Spleen (tissue), 11 donors: ENCODE measurements around the gene LPGAT1. TPM values are rescaled to one million over a fixed set of nuclear protein-coding genes. Genes with fewer than 3 reads are reported as not detected.

Experiments
- DNase-seq: peaks from one replicate; pipeline ENCODE4 v3.0.0-alpha.2; 2020
- H3K27ac ChIP-seq, 8 donors: fragments of 200-600 bp; sonication (generic) in 7 of 8; 1 replicate in 4 of 8; 2 replicates in 4 of 8; pipeline versions ENCODE4 v1.5.0 to v1.8.0; 2016 to 2021; ENCODE audit warnings: inconsistent platforms in 4 of 8, mild to moderate bottlenecking in 4 of 8, moderate library complexity in 1 of 8
- H3K27me3 ChIP-seq, 7 donors: fragments of 200-600 bp; sonication (generic) in 6 of 7; replicated peaks in 1 of 7; 1 replicate in 4 of 7; 2 replicates in 3 of 7; pipeline versions ENCODE4 v1.5.0 to v1.8.0; 2016 to 2021; ENCODE audit warnings: inconsistent platforms in 3 of 7, mild to moderate bottlenecking in 1 of 7
- H3K36me3 ChIP-seq, 6 donors: fragments of 200-600 bp; sonication (generic) in 5 of 6; 1 replicate in 4 of 6; 2 replicates in 2 of 6; pipeline versions ENCODE4 v1.5.0 to v1.8.0; 2016 to 2021; ENCODE audit warnings: inconsistent platforms in 2 of 6
- H3K4me1 ChIP-seq, 6 donors: fragments of 200-600 bp; sonication (generic) in 5 of 6; 1 replicate in 3 of 6; 2 replicates in 3 of 6; pipeline versions ENCODE4 v1.5.0 to v1.8.0; 2016 to 2021; ENCODE audit warnings: inconsistent platforms in 3 of 6
- H3K4me3 ChIP-seq, 8 donors: fragments of 200-600 bp; sonication (generic) in 7 of 8; 1 replicate in 4 of 8; 2 replicates in 4 of 8; pipeline versions ENCODE4 v1.5.0 to v1.8.0; 2016 to 2021; ENCODE audit warnings: inconsistent platforms in 4 of 8, mild to moderate bottlenecking in 4 of 8, moderate library complexity in 2 of 8
- H3K9me3 ChIP-seq, 8 donors: fragments of 200-600 bp; sonication (generic) in 7 of 8; 1 replicate in 4 of 8; 2 replicates in 4 of 8; pipeline versions ENCODE4 v1.5.0 to v1.8.0; 2016 to 2021; ENCODE audit warnings: inconsistent platforms in 4 of 8
- CTCF ChIP-seq, 11 experiments: fragments of 200-600 bp in 7 of 11; fragments of 450-650 bp in 4 of 11; sonication (generic) in 4 of 11; IDR thresholded peaks in 8 of 11; conservative IDR thresholded peaks in 3 of 11; 1 replicate in 7 of 11; 2 replicates in 4 of 11; pipeline versions ENCODE4 v1.4.0 to v1.8.0; 2016 to 2021; ENCODE audit warnings: antibody characterized with exemption in 11 of 11, inconsistent platforms in 4 of 11, mild to moderate bottlenecking in 1 of 11
- POLR2A ChIP-seq, 3 donors: fragments of 450-650 bp; IDR thresholded peaks; one replicate each; pipeline ENCODE4 v1.5.1; 2017; ENCODE audit warnings: antibody characterized with exemption in 3 of 3, mild to moderate bottlenecking in 1 of 3
- POLR2AphosphoS5 ChIP-seq, 3 donors: sonication (generic); formaldehyde crosslinking; IDR thresholded peaks; one replicate each; pipeline ENCODE4 v1.5.1; 2017; ENCODE audit warnings: antibody characterized with exemption in 3 of 3
- WGBS, 5 donors: extraction: QIAGEN DNeasy Blood & Tissue Kit in 3 of 5; methylation state at CpG; one replicate each; pipeline versions ENCODE4 v1.1.5 to v1.1.7; 2013 to 2018; 5-methylcytosine and 5-hydroxymethylcytosine counted together
- intact Hi-C: fragments of 100-400 bp; cut with DNase I; formaldehyde crosslinking; loops from one replicate; pipeline ENCODE4 v1.15.0; 2023; ENCODE audit warnings: low total_unique reads
- polyA plus RNA-seq, 3 donors: library from polyadenylated mRNA; stranded (reverse); fragments of 200-250 nt; gene quantifications; one replicate each; pipeline ENCODE4 v1.2.1, GENCODE V29; 2013
- total RNA-seq, 7 donors: library from RNA; depleted of rRNA in 3 of 7; stranded (reverse); fragments of >200 nt in 3 of 7; fragmentation: NEBNext Ultra II Directional in 4 of 7; extraction: Animal tissue kit (Norgen Biotek cat#: 25700) in 4 of 7; gene quantifications; one replicate each; pipeline versions ENCODE4 v1.1.0 to v1.2.1, GENCODE V29; 2016 to 2021
- donor health status: healthy with polysubstance abuse.
- donor health status: DM: no; HTN: no; CAD: no; lungs with moderate emphysema.
- donor health status: DM: no; HTN: no; CAD: no.
- donor health status: Bipolar disorder and iron deficiency.
- donor health status: healthy.
- donor health status: DM: no; HTN: no; CAD: no.
- donor health status: DM: yes; HTN: yes; CAD: no.

Gene LPGAT1
- total and polyA plus RNA-seq, 10 donors = 8.8 to 80.6 (median 60.7) TPM

- Histone ChIP-seq H3K36me3 (peaks cover 0 to 62% (median 7%) of the 10 kb centered on the region in 6 donors), H3K27ac (no peak overlapping the region), H3K4me1 (peaks cover 0 to 14% (median 1%) of the 10 kb centered on the region in 6 donors), H3K27me3 (no peaks in the 10 kb centered on the region), H3K4me3 (no peak overlapping the region), H3K9me3 (peaks cover 0 to 16% (median 11%) of the 10 kb centered on the region in 8 donors)
- 94 to 98% (median 98%) methylated on average over 7 of the region's 7 CpGs for WGBS, 5 donors
- no peak for DNase-seq
- TF ChIP-seq CTCF (IDR thresholded peaks at IDR 0.05 in 8 of 11, conservative IDR thresholded peaks at IDR 0.05 in 3 of 11) (no peak), POLR2A (IDR thresholded peaks at IDR 0.05) (no peak), POLR2AphosphoS5 (IDR thresholded peaks at IDR 0.05) (no peak)
- intact Hi-C loops = no loop called here
These were observed 74.0 kb downstream of the LPGAT1 start for GRCh38 chr1:211756471-211757020.

GRCh38 chr1:211753649-211754251, 76.8 kb downstream of the LPGAT1 start:
- intact Hi-C loops = no loop called here
- WGBS, 5 donors = 91 to 96% (median 92%) methylated on average over 4 of the region's 4 CpGs
- Histone ChIP-seq H3K9me3 (peaks cover 0 to 12% (median 9%) of the 10 kb centered on the region in 8 donors), H3K4me3 (no peak overlapping the region), H3K27ac (no peak overlapping the region), H3K36me3 (peaks cover 0 to 70% (median 23%) of the 10 kb centered on the region in 6 donors), H3K4me1 (peaks cover 0 to 15% (median 1%) of the 10 kb centered on the region in 6 donors), H3K27me3 (no peaks in the 10 kb centered on the region)
- TF ChIP-seq POLR2AphosphoS5 (IDR thresholded peaks at IDR 0.05) (no peak), CTCF (IDR thresholded peaks at IDR 0.05 in 8 of 11, conservative IDR thresholded peaks at IDR 0.05 in 3 of 11) (no peak), POLR2A (IDR thresholded peaks at IDR 0.05) (no peak)
- no peak for DNase-seq

GRCh38 chr1:211752951-211753486, 77.5 kb downstream of the LPGAT1 start:
- no peak for DNase-seq
- intact Hi-C loops = no loop called here
- TF ChIP-seq POLR2A (IDR thresholded peaks at IDR 0.05) (no peak), POLR2AphosphoS5 (IDR thresholded peaks at IDR 0.05) (no peak), CTCF (IDR thresholded peaks at IDR 0.05 in 8 of 11, conservative IDR thresholded peaks at IDR 0.05 in 3 of 11) (no peak)
- Histone ChIP-seq H3K36me3 (peaks cover 0 to 70% (median 24%) of the 10 kb centered on the region in 6 donors), H3K9me3 (peaks cover 0 to 5% (median 3%) of the 10 kb centered on the region in 8 donors), H3K4me3 (no peak overlapping the region), H3K27me3 (no peaks in the 10 kb centered on the region), H3K4me1 (peaks cover 0 to 15% (median 1%) of the 10 kb centered on the region in 6 donors), H3K27ac (no peak overlapping the region)
- 51 to 68% (median 57%) methylated on average over 2 of the region's 2 CpGs for WGBS, 5 donors

GRCh38 chr1:211752317-211752716, 78.2 kb downstream of the LPGAT1 start:
- intact Hi-C loops = no loop called here
- Histone ChIP-seq H3K36me3 (peaks cover 0 to 70% (median 28%) of the 10 kb centered on the region in 6 donors), H3K9me3 (no peaks in the 10 kb centered on the region), H3K27me3 (no peaks in the 10 kb centered on the region), H3K4me3 (no peak overlapping the region), H3K4me1 (peaks cover 0 to 15% (median 1%) of the 10 kb centered on the region in 6 donors), H3K27ac (no peak overlapping the region)
- WGBS, 5 donors = 65 to 86% (median 78%) methylated on average over 4 of the region's 4 CpGs
- TF ChIP-seq CTCF (IDR thresholded peaks at IDR 0.05 in 8 of 11, conservative IDR thresholded peaks at IDR 0.05 in 3 of 11) (no peak), POLR2A (IDR thresholded peaks at IDR 0.05) (no peak), POLR2AphosphoS5 (IDR thresholded peaks at IDR 0.05) (no peak)
- DNase-seq = no peak
